SU-DHL-6 (cell line): ENCODE data around the gene TLR9.

Experiments used
- H2AFZ ChIP-seq: fragments of 200-600 bp; sonication (generic); 2 replicates; pipeline ENCODE4 v1.6.1; 2014; ENCODE audit warnings: low read depth, mild to moderate bottlenecking, moderate library complexity, mixed read lengths, antibody characterized with exemption, low read length; ENCODE audit not compliant: severe bottlenecking
- H3F3A ChIP-seq: fragments of 200-600 bp; shearing (Covaris generic); 2 replicates; pipeline ENCODE4 v1.6.0; 2016; ENCODE audit warnings: antibody characterized with exemption, mild to moderate bottlenecking; ENCODE audit not compliant: insufficient read depth
- H3K27ac ChIP-seq: fragments of 200-600 bp; sonication (generic); 2 replicates; pipeline ENCODE4 v1.5.1; 2016; ENCODE audit warnings: low read depth, mild to moderate bottlenecking, low read length, moderate library complexity, mixed read lengths
- H3K27me3 ChIP-seq: fragments of 200-600 bp; sonication (generic), shearing (Covaris generic); 2 replicates; pipeline ENCODE4 v1.6.0; 2014; ENCODE audit warnings: mild to moderate bottlenecking, low read length
- H3K36me3 ChIP-seq: fragments of 200-600 bp; sonication (generic); 2 replicates; pipeline ENCODE4 v1.6.1; 2014; ENCODE audit warnings: mild to moderate bottlenecking, low read length, mixed read lengths
- H3K4me2 ChIP-seq: fragments of 300-600, 200-600 bp; shearing (Covaris generic), sonication (generic); 2 replicates; pipeline ENCODE4 v1.6.0; 2014; ENCODE audit warnings: low read length, low read depth, mild to moderate bottlenecking; ENCODE audit not compliant: poor library complexity, severe bottlenecking
- H3K4me3 ChIP-seq: fragments of 200-600 bp; sonication (generic); 2 replicates; pipeline ENCODE4 v1.5.1; 2014; ENCODE audit warnings: antibody characterized with exemption, low read length, mild to moderate bottlenecking, mixed read lengths; ENCODE audit not compliant: insufficient read depth, poor library complexity, severe bottlenecking
- H3K79me2 ChIP-seq: fragments of 200-600 bp; sonication (generic); 2 replicates; pipeline ENCODE4 v1.6.1; 2014; ENCODE audit warnings: mild to moderate bottlenecking, low read length, moderate library complexity; ENCODE audit not compliant: insufficient read depth
- H3K9ac ChIP-seq: fragments of 200-600 bp; sonication (generic); 2 replicates; pipeline ENCODE4 v1.7.0; 2014; ENCODE audit warnings: mild to moderate bottlenecking, low read length
- H3K9me2 ChIP-seq: fragments of 200-600 bp; sonication (generic); replicated peaks from 2 replicates; pipeline ENCODE4 v1.6.1; 2014; ENCODE audit warnings: low read length; ENCODE audit not compliant: insufficient read depth
- H3K9me3 ChIP-seq: fragments of 200-600 bp; sonication (generic); 2 replicates; pipeline ENCODE4 v1.6.1; 2014; ENCODE audit warnings: low read length, mixed read lengths; ENCODE audit not compliant: insufficient read depth
- H4K20me1 ChIP-seq: fragments of 200-600 bp; sonication (generic); 2 replicates; pipeline ENCODE4 v1.6.1; 2014; ENCODE audit warnings: low read depth, mild to moderate bottlenecking, antibody characterized with exemption, low read length, moderate library complexity, mixed read lengths
- CTCF ChIP-seq: fragments of 200-600 bp; sonication (generic); IDR thresholded peaks from one replicate; pipeline ENCODE4 v1.5.1; 2017; ENCODE audit warnings: antibody characterized with exemption, mild to moderate bottlenecking, low read length, moderate library complexity; ENCODE audit not compliant: insufficient read depth, poor library complexity, severe bottlenecking
- EZH2phosphoT487 ChIP-seq: fragments of 200-600 bp; sonication (generic), shearing (Covaris generic); conservative IDR thresholded peaks from 2 replicates; pipeline ENCODE4 v1.6.1; 2018; ENCODE audit warnings: mild to moderate bottlenecking, antibody characterized with exemption, low read length, moderate library complexity, mixed read lengths

The TLR9 gene

GRCh38 chr3:52210037-52210436, 15.4 kb downstream of the TLR9 start:
- TF ChIP-seq EZH2phosphoT487 = no peak
- no peak for TF ChIP-seq CTCF
- peaks cover 32% of the 10 kb centered on the region for H3K36me3 ChIP-seq
- no peaks in the 10 kb centered on the region for H3K9me2 ChIP-seq
- H3K4me2 ChIP-seq = no peak overlapping the region
- H3K9ac ChIP-seq = no peak overlapping the region
- no peak overlapping the region for H3K27ac ChIP-seq
- no peaks in the 10 kb centered on the region for H3F3A ChIP-seq
- no peaks in the 10 kb centered on the region for H3K27me3 ChIP-seq
- H3K9me3 ChIP-seq = no peaks in the 10 kb centered on the region
- no peak overlapping the region for H2AFZ ChIP-seq
- H3K4me3 ChIP-seq = no peak overlapping the region
- H4K20me1 ChIP-seq = no peaks in the 10 kb centered on the region
- H3K79me2 ChIP-seq = no peaks in the 10 kb centered on the region

GRCh38 chr3:52208556-52208955, 16.9 kb downstream of the TLR9 start:
- Histone ChIP-seq H2AFZ (no peak overlapping the region), H3K79me2 (no peaks in the 10 kb centered on the region), H3K4me2 (no peak overlapping the region), H3K4me3 (no peak overlapping the region), H3K9me3 (no peaks in the 10 kb centered on the region), H3K27me3 (no peaks in the 10 kb centered on the region), H3F3A (no peaks in the 10 kb centered on the region), H3K9me2 (no peaks in the 10 kb centered on the region), H3K27ac (no peak overlapping the region), H4K20me1 (no peaks in the 10 kb centered on the region), H3K9ac (no peak overlapping the region), H3K36me3 (peaks cover 40% of the 10 kb centered on the region)
- TF ChIP-seq CTCF (no peak), EZH2phosphoT487 (no peak)

- no peaks in the 10 kb centered on the region for H3K9me3 ChIP-seq
- no peak overlapping the region for H2AFZ ChIP-seq
- H3K9ac ChIP-seq = no peak overlapping the region
- H3K36me3 ChIP-seq = peaks cover 41% of the 10 kb centered on the region
- no peaks in the 10 kb centered on the region for H3K9me2 ChIP-seq
- no peaks in the 10 kb centered on the region for H3K27me3 ChIP-seq
- H3K79me2 ChIP-seq = no peaks in the 10 kb centered on the region
- no peaks in the 10 kb centered on the region for H4K20me1 ChIP-seq
- no peaks in the 10 kb centered on the region for H3F3A ChIP-seq
- no peak overlapping the region for H3K4me3 ChIP-seq
- TF ChIP-seq CTCF = no peak
- no peak for TF ChIP-seq EZH2phosphoT487
- no peak overlapping the region for H3K4me2 ChIP-seq
- H3K27ac ChIP-seq = no peak overlapping the region
These were observed 19.6 kb downstream of the TLR9 start for GRCh38 chr3:52205727-52206372.
